ENCODE measurements around the gene ETS2.

The ETS2 gene

GRCh38 chr21:38813143-38813542 lies 7.4 kb downstream of the ETS2 start:
- peaks cover 22% of the 10 kb centered on the region for H3K4me1 Mint-ChIP-seq (ENCODE audit: low read depth)
- H3K27me3 Mint-ChIP-seq (ENCODE audit: low read depth), result no peaks in the 10 kb centered on the region
- peaks cover 81% of the 10 kb centered on the region for H3K36me3 Mint-ChIP-seq (ENCODE audit: low read depth)
- H3K27ac Mint-ChIP-seq, result no peak overlapping the region
- DNase-seq (ENCODE audit: low spot score), result no peak
- no peak overlapping the region for H3K4me3 Mint-ChIP-seq
- H3K9me3 Mint-ChIP-seq, result no peaks in the 10 kb centered on the region

DNA sequence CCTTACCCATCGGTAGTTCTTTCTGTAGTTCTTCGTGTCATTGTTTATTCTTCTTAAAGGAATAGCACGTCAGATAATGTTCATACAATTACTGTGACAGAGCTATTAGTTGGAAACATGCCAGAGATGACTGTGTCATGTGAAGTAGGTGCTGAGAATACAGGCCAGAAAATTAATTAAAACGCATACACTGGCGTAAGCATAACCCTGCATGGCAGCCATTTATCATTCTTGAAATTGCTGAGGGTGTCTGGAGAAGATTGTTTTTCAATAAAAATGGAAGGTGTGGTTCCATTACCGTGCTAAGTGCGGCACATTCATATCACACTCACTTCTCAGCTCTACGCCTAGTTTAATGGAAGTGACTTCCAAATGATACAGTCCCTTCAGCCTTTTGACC lies 7.8 kb downstream of the ETS2 start:
- peaks cover 81% of the 10 kb centered on the region for H3K36me3 Mint-ChIP-seq (ENCODE audit: low read depth)
- H3K27me3 Mint-ChIP-seq (ENCODE audit: low read depth), result no peaks in the 10 kb centered on the region
- no peak overlapping the region for H3K4me3 Mint-ChIP-seq
- H3K9me3 Mint-ChIP-seq, result no peaks in the 10 kb centered on the region
- H3K27ac Mint-ChIP-seq, result no peak overlapping the region
- no peak for DNase-seq (ENCODE audit: low spot score)
- peaks cover 17% of the 10 kb centered on the region for H3K4me1 Mint-ChIP-seq (ENCODE audit: low read depth)

DNA sequence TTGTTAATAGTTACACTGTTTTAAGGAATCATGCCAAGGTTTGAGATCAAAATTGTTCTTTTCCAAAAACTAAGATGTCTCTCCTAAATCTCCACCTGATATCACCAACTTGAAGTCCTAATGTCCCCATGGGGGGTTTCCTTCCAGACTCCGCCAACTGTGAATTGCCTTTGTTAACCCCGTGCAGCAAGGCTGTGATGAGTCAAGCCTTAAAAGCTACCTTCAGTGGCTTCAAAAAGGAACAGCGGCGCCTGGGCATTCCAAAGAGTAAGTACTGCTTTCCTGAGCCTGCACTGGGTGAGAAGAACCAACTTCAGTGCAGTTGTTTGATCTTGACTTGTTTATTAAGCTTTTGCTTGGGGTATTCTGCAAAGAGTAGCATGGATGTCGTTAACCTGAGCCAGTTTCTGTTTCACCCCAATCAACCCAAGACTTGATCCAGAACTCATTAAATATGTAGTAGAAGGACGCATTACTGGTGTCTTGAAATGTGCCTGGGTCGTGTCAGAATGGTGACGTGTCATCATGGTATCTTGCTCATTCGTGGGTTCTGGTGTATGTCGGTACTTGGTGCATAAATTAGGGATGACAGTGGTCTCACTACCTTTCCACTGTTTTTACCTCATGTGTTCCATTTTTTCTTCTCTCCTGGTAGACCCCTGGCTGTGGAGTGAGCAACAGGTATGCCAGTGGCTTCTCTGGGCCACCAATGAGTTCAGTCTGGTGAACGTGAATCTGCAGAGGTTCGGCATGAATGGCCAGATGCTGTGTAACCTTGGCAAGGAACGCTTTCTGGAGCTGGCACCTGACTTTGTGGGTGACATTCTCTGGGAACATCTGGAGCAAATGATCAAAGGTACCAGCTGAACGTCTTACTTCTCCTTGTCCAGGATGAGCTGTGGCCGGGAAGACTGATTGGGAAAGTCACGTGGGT lies 8.7 kb downstream of the ETS2 start:
- peaks cover 13% of the 10 kb centered on the region for H3K4me1 Mint-ChIP-seq (ENCODE audit: low read depth)
- H3K36me3 Mint-ChIP-seq (ENCODE audit: low read depth), result peaks cover 85% of the 10 kb centered on the region

GRCh38 chr21:38815060-38815405 lies 9.3 kb downstream of the ETS2 start:
- H3K27me3 Mint-ChIP-seq (ENCODE audit: low read depth), result no peaks in the 10 kb centered on the region
- no peak for DNase-seq (ENCODE audit: low spot score)
- peaks cover 13% of the 10 kb centered on the region for H3K4me1 Mint-ChIP-seq (ENCODE audit: low read depth)
- peaks cover 87% of the 10 kb centered on the region for H3K36me3 Mint-ChIP-seq (ENCODE audit: low read depth)
- H3K9me3 Mint-ChIP-seq, result no peaks in the 10 kb centered on the region
- no peak overlapping the region for H3K27ac Mint-ChIP-seq
- H3K4me3 Mint-ChIP-seq, result no peak overlapping the region

More for the DNA sequence above, 8.7 kb downstream of the ETS2 start:
- H3K4me3 Mint-ChIP-seq, result no peak overlapping the region
- no peak for DNase-seq (ENCODE audit: low spot score)
- H3K9me3 Mint-ChIP-seq, result no peaks in the 10 kb centered on the region
- H3K27ac Mint-ChIP-seq, result no peak overlapping the region
- H3K27me3 Mint-ChIP-seq (ENCODE audit: low read depth), result no peaks in the 10 kb centered on the region

DNA sequence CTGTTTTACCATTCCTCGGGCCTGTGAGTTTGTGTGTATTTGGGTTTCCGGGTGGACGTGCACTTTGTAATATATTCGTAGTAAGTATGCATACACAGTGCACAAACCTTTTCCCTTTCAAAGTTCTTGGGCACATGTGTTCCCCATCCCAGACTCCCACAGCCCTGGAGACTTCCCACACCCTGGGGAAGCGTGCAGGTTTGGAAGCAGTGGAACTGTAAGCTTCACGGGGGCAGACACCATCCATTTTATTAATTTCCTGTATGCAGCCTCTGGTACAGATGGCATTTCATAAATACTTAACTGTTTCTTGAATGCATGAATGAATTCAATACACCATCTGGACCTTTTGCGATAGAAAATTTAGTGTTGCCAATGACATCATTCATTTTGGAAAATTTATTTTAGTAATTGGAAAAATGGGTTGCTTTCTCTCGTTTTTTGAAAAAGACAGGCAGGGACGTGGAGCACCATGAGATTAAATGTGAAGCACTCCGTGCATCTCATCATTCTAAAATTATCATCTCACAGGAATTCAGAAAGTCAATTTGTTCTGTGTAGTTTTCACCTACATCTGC lies 10.8 kb downstream of the ETS2 start:
- Mint-ChIP-seq H3K27me3 (ENCODE audit: low read depth) (no peaks in the 10 kb centered on the region), H3K4me1 (ENCODE audit: low read depth) (peaks cover 6% of the 10 kb centered on the region), H3K4me3 (no peak overlapping the region), H3K27ac (no peak overlapping the region), H3K9me3 (no peaks in the 10 kb centered on the region), H3K36me3 (ENCODE audit: low read depth) (peaks cover 86% of the 10 kb centered on the region)
- no peak for DNase-seq (ENCODE audit: low spot score)

- Mint-ChIP-seq H3K27me3 (ENCODE audit: low read depth) (no peaks in the 10 kb centered on the region), H3K36me3 (ENCODE audit: low read depth) (peaks cover 90% of the 10 kb centered on the region), H3K4me3 (no peak overlapping the region), H3K4me1 (ENCODE audit: low read depth) (peaks cover 4% of the 10 kb centered on the region), H3K27ac (no peak overlapping the region), H3K9me3 (no peaks in the 10 kb centered on the region)
- DNase-seq (ENCODE audit: low spot score), result no peak
Observed at GRCh38 chr21:38817371-38818324, 11.9 kb downstream of the ETS2 start.

DNA sequence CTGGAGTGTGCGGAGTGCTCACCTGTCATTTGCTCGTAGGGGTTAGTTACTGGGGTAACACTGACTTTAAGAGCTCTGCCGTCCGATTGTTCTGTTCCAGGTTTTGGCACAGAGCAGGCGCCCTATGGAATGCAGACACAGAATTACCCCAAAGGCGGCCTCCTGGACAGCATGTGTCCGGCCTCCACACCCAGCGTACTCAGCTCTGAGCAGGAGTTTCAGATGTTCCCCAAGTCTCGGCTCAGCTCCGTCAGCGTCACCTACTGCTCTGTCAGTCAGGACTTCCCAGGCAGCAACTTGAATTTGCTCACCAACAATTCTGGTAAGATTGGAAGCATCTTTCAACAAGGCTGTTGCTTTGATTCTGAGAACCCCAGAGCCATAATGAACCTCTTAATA lies 12.6 kb downstream of the ETS2 start:
- Mint-ChIP-seq H3K27ac (no peak overlapping the region), H3K4me1 (ENCODE audit: low read depth) (peaks cover 3% of the 10 kb centered on the region), H3K9me3 (no peaks in the 10 kb centered on the region), H3K27me3 (ENCODE audit: low read depth) (no peaks in the 10 kb centered on the region), H3K36me3 (ENCODE audit: low read depth) (peaks cover 89% of the 10 kb centered on the region), H3K4me3 (no peak overlapping the region)
- no peak for DNase-seq (ENCODE audit: low spot score)

DNA sequence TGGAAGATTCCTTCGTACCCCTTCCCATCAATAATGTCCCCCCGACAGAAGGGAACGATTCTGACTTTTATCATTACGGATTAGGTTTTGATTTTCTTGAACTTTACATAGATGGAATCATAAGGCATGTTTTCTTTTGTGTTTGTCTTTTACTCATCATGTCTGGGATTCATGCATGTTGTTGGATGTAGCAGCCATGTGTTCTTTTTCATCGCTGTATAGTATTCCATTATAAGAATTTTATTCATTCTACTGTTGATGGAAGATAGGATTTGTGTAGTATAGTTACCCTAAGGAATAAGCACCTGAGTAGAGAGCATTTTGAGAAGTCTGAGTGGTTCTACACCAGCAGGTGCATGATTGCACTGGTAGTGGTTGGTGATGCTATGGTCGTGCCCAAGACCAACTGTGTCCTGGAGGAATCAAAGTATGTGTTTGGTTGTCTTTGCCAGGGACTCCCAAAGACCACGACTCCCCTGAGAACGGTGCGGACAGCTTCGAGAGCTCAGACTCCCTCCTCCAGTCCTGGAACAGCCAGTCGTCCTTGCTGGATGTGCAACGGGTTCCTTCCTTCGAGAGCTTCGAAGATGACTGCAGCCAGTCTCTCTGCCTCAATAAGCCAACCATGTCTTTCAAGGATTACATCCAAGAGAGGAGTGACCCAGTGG lies 13.5 kb downstream of the ETS2 start:
- H3K4me3 Mint-ChIP-seq, result no peak overlapping the region
- peaks cover 2% of the 10 kb centered on the region for H3K4me1 Mint-ChIP-seq (ENCODE audit: low read depth)
- peaks cover 91% of the 10 kb centered on the region for H3K36me3 Mint-ChIP-seq (ENCODE audit: low read depth)
- no peak for DNase-seq (ENCODE audit: low spot score)
- H3K27ac Mint-ChIP-seq, result no peak overlapping the region
- no peaks in the 10 kb centered on the region for H3K9me3 Mint-ChIP-seq
- no peaks in the 10 kb centered on the region for H3K27me3 Mint-ChIP-seq (ENCODE audit: low read depth)

GRCh38 chr21:38819719-38820159 lies 14.0 kb downstream of the ETS2 start:
- no peaks in the 10 kb centered on the region for H3K9me3 Mint-ChIP-seq
- DNase-seq (ENCODE audit: low spot score), result no peak
- peaks cover 2% of the 10 kb centered on the region for H3K4me1 Mint-ChIP-seq (ENCODE audit: low read depth)
- H3K27ac Mint-ChIP-seq, result no peak overlapping the region
- H3K27me3 Mint-ChIP-seq (ENCODE audit: low read depth), result no peaks in the 10 kb centered on the region
- peaks cover 90% of the 10 kb centered on the region for H3K36me3 Mint-ChIP-seq (ENCODE audit: low read depth)
- H3K4me3 Mint-ChIP-seq, result no peak overlapping the region

- no peak for DNase-seq (ENCODE audit: low spot score)
- Mint-ChIP-seq H3K4me1 (ENCODE audit: low read depth) (no peaks in the 10 kb centered on the region), H3K4me3 (no peak overlapping the region), H3K27me3 (ENCODE audit: low read depth) (no peaks in the 10 kb centered on the region), H3K27ac (no peak overlapping the region), H3K36me3 (ENCODE audit: low read depth) (peaks cover 86% of the 10 kb centered on the region), H3K9me3 (no peaks in the 10 kb centered on the region)
Observed at GRCh38 chr21:38820471-38821239, 14.9 kb downstream of the ETS2 start.

GRCh38 chr21:38821248-38821647 lies 15.5 kb downstream of the ETS2 start:
- peaks cover 83% of the 10 kb centered on the region for H3K36me3 Mint-ChIP-seq (ENCODE audit: low read depth)
- DNase-seq (ENCODE audit: low spot score), result no peak
- no peak overlapping the region for H3K27ac Mint-ChIP-seq
- no peaks in the 10 kb centered on the region for H3K4me1 Mint-ChIP-seq (ENCODE audit: low read depth)
- no peaks in the 10 kb centered on the region for H3K9me3 Mint-ChIP-seq
- H3K27me3 Mint-ChIP-seq (ENCODE audit: low read depth), result no peaks in the 10 kb centered on the region
- no peak overlapping the region for H3K4me3 Mint-ChIP-seq

DNA sequence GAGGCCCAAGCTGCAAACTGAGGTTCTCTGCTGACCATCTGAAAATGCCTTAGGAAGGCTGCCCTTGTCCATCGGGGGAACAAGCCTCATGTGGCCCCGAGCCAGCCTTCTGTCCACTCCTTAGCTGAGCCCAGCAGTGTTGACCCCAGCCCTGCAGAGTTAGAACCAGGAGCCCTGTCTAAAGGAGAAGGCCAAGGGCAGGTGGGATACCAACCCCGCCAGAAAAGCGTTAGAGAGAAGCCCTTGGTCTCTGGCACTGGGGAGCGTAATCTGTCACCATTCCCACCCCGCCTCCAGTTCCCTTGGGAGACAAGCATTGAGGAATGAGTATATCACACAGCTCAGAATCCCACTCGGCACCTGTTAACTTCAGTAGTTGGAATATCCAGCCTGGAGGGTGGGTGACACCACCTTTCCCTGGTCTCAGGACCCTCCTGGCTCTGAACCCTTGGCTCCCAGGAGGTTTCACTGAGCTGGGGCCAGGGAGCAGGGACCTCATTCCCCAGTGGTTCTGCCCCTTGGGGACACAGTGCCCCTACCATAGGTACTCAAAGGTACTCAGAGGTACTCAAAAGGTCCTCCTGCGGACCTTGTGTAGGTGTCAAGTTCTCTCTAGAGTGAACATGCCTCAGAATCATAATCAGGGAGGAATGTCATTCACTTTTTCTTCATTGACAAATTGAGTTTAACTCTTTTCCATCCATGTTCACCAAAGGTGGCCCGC lies 16.4 kb downstream of the ETS2 start:
- H3K27ac Mint-ChIP-seq, result no peak overlapping the region
- H3K4me1 Mint-ChIP-seq (ENCODE audit: low read depth), result no peaks in the 10 kb centered on the region
- no peak overlapping the region for H3K4me3 Mint-ChIP-seq
- peaks cover 74% of the 10 kb centered on the region for H3K36me3 Mint-ChIP-seq (ENCODE audit: low read depth)
- DNase-seq (ENCODE audit: low spot score), result no peak
- no peaks in the 10 kb centered on the region for H3K9me3 Mint-ChIP-seq
- H3K27me3 Mint-ChIP-seq (ENCODE audit: low read depth), result no peaks in the 10 kb centered on the region

Measured in T-helper 2 cell treated with Interferon-gamma antibody and Interleukin-4, amounts not matched to agents 5 μg/mL and 100 μg/mL, for 36 hours (primary cell).